HepG2 (cell line): Measurements from ENCODE around the gene RARA. TPM values are rescaled to one million over a fixed set of nuclear protein-coding genes. Genes with fewer than 3 reads are reported as not detected.

Source experiments
- CCDC6 ChIP-seq: sonication (generic); formaldehyde crosslinking; IDR thresholded peaks from 2 replicates; pipeline ENCODE4 v1.8.1; 2022; ENCODE audit warnings: mild to moderate bottlenecking, missing genetic modification reagents, moderate library complexity
- FOSL2 ChIP-seq: sonication (generic); formaldehyde crosslinking; IDR thresholded peaks from 2 replicates; pipeline ENCODE4 v1.4.0; 2020; ENCODE audit warnings: missing genetic modification reagents
- HIVEP1 ChIP-seq: sonication (generic); formaldehyde crosslinking; IDR thresholded peaks from 2 replicates; pipeline ENCODE4 v1.4.0; 2020; ENCODE audit warnings: mild to moderate bottlenecking, missing genetic modification reagents
- KLF11 ChIP-seq: IDR thresholded peaks from 2 replicates; pipeline ENCODE4 v1.6.1; 2016; ENCODE audit warnings: missing compliant biosample characterization
- NFYC ChIP-seq: IDR thresholded peaks from 2 replicates; pipeline ENCODE4 v1.6.1; 2016; ENCODE audit warnings: missing genetic modification reagents, missing compliant biosample characterization
- TOE1 ChIP-seq: sonication (generic); formaldehyde crosslinking; IDR thresholded peaks from 2 replicates; pipeline ENCODE4 v1.4.0; 2020; ENCODE audit warnings: mild to moderate bottlenecking, missing genetic modification reagents
- ZNF44 ChIP-seq: sonication (generic); formaldehyde crosslinking; IDR thresholded peaks from 2 replicates; pipeline ENCODE4 v1.5.1; 2020; ENCODE audit warnings: mild to moderate bottlenecking, missing genetic modification reagents
- polyA plus RNA-seq, 8 experiments: library from polyadenylated mRNA; depleted of rRNA in 3 of 8; stranded (reverse) in 7 of 8; unstranded in 1 of 8; fragments of >200 nt; fragmentation: Illumina TruSeq in 4 of 8; extraction: Trizol in 4 of 8; gene quantifications; 2 replicates each; pipeline versions ENCODE4 v1.2.1 to v1.2.3, GENCODE V29; 2011 to 2016; ENCODE audit warnings: low read depth in 4 of 8, missing spikeins in 1 of 8, mixed read lengths in 1 of 8; ENCODE audit not compliant: insufficient read depth in 1 of 8
- total RNA-seq, 5 experiments: library from RNA; depleted of rRNA; stranded (reverse); fragments of >200 nt; fragmentation: Illumina TruSeq; extraction: Trizol; gene quantifications; 2 replicates each; pipeline ENCODE4 v1.2.3, GENCODE V29; 2016; ENCODE audit warnings: low read depth in 1 of 5
- TF ChIP-seq, protein P1 (sequence below): sonication (generic); formaldehyde crosslinking; IDR thresholded peaks from 2 replicates; pipeline ENCODE4 v1.5.0; 2020; ENCODE audit warnings: mild to moderate bottlenecking, missing genetic modification reagents
- TF ChIP-seq, protein P2 (sequence below): sonication (generic); formaldehyde crosslinking; IDR thresholded peaks from 2 replicates; pipeline ENCODE4 v1.4.0; 2020; ENCODE audit warnings: missing genetic modification reagents, borderline replicate concordance
- TF ChIP-seq, protein P3 (sequence below): sonication (generic); formaldehyde crosslinking; IDR thresholded peaks from 2 replicates; pipeline ENCODE4 v1.5.0; 2020; ENCODE audit warnings: mild to moderate bottlenecking, low read depth, missing genetic modification reagents, borderline replicate concordance
- TF ChIP-seq, protein P4 (sequence below): sonication (generic); formaldehyde crosslinking; IDR thresholded peaks from 2 replicates; pipeline ENCODE4 v1.5.1; 2020; ENCODE audit warnings: mild to moderate bottlenecking, missing genetic modification reagents, moderate library complexity
- TF ChIP-seq, protein P5 (sequence below): sonication (generic); formaldehyde crosslinking; IDR thresholded peaks from 2 replicates; pipeline ENCODE4 v1.9.0; 2022; ENCODE audit warnings: low read depth, missing genetic modification reagents

Gene RARA
- total and polyA plus RNA-seq, 2 of the 13 experiments (the other 11 are each of a cell fraction or from before 2014, with no cell fraction given), result 6.4 to 8.6 TPM

DNA sequence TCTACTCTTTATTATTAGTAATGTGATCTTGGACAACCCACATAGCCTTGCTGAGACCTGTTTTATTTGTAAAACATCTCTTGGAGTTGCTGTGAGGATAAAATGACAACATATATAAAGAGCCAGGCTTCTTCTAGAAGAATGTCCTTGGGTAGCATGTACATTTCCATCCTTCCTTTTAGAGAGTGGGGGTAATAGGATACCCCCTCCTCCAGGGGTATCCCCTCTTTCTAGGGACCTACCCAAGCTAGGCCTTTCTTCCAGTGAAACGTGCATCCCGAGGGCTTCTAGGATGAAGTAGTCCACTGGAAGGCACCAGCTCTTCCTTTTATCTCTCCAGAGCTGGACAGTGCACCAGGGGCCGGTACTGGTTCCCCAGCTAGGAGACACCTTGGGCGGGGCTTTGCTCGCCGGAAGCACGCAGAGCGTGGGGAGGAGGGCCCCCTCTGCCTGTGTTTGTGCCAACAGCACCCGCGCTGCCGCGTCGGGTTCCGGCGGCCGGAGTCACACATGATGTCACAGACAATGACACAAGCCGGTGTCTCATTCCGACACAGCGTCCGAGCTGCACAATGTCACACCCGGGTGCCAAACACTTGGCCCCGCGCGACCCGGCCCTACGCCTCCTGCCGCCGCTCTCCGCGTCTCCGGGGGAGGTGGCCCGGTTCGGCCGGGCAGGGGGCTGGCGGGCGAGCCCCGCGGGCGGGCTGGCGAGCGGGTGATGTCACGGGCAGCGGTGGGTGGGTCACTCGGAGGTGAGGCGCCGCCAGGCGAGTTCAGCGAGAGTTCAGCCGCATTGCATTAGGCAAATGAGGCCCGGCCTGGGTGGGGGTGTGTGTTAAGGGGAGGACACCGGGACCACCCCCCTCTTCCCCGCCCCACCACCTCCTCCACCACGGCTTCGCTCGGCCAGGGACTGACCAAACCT is 32.2 kb downstream of the RARA start (continued):
- TF ChIP-seq, protein P1, sequence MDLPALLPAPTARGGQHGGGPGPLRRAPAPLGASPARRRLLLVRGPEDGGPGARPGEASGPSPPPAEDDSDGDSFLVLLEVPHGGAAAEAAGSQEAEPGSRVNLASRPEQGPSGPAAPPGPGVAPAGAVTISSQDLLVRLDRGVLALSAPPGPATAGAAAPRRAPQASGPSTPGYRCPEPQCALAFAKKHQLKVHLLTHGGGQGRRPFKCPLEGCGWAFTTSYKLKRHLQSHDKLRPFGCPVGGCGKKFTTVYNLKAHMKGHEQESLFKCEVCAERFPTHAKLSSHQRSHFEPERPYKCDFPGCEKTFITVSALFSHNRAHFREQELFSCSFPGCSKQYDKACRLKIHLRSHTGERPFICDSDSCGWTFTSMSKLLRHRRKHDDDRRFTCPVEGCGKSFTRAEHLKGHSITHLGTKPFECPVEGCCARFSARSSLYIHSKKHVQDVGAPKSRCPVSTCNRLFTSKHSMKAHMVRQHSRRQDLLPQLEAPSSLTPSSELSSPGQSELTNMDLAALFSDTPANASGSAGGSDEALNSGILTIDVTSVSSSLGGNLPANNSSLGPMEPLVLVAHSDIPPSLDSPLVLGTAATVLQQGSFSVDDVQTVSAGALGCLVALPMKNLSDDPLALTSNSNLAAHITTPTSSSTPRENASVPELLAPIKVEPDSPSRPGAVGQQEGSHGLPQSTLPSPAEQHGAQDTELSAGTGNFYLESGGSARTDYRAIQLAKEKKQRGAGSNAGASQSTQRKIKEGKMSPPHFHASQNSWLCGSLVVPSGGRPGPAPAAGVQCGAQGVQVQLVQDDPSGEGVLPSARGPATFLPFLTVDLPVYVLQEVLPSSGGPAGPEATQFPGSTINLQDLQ (CRISPR knock-in tag), result no peak; the same call in 1 of the 2 replicates
- peak; percentile 72 for TF ChIP-seq FOSL2 (CRISPR knock-in tag)
- TF ChIP-seq, protein P2, sequence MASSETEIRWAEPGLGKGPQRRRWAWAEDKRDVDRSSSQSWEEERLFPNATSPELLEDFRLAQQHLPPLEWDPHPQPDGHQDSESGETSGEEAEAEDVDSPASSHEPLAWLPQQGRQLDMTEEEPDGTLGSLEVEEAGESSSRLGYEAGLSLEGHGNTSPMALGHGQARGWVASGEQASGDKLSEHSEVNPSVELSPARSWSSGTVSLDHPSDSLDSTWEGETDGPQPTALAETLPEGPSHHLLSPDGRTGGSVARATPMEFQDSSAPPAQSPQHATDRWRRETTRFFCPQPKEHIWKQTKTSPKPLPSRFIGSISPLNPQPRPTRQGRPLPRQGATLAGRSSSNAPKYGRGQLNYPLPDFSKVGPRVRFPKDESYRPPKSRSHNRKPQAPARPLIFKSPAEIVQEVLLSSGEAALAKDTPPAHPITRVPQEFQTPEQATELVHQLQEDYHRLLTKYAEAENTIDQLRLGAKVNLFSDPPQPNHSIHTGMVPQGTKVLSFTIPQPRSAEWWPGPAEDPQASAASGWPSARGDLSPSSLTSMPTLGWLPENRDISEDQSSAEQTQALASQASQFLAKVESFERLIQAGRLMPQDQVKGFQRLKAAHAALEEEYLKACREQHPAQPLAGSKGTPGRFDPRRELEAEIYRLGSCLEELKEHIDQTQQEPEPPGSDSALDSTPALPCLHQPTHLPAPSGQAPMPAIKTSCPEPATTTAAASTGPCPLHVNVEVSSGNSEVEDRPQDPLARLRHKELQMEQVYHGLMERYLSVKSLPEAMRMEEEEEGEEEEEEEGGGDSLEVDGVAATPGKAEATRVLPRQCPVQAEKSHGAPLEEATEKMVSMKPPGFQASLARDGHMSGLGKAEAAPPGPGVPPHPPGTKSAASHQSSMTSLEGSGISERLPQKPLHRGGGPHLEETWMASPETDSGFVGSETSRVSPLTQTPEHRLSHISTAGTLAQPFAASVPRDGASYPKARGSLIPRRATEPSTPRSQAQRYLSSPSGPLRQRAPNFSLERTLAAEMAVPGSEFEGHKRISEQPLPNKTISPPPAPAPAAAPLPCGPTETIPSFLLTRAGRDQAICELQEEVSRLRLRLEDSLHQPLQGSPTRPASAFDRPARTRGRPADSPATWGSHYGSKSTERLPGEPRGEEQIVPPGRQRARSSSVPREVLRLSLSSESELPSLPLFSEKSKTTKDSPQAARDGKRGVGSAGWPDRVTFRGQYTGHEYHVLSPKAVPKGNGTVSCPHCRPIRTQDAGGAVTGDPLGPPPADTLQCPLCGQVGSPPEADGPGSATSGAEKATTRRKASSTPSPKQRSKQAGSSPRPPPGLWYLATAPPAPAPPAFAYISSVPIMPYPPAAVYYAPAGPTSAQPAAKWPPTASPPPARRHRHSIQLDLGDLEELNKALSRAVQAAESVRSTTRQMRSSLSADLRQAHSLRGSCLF (CRISPR knock-in tag), result no peak
- TF ChIP-seq TOE1 (CRISPR knock-in tag), result no peak
- TF ChIP-seq, protein P3, sequence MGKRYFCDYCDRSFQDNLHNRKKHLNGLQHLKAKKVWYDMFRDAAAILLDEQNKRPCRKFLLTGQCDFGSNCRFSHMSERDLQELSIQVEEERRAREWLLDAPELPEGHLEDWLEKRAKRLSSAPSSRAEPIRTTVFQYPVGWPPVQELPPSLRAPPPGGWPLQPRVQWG (CRISPR knock-in tag), result no peak
- TF ChIP-seq CCDC6 (CRISPR knock-in tag), result no peak
- no peak for TF ChIP-seq KLF11 (CRISPR knock-in tag)
- TF ChIP-seq, protein P4, sequence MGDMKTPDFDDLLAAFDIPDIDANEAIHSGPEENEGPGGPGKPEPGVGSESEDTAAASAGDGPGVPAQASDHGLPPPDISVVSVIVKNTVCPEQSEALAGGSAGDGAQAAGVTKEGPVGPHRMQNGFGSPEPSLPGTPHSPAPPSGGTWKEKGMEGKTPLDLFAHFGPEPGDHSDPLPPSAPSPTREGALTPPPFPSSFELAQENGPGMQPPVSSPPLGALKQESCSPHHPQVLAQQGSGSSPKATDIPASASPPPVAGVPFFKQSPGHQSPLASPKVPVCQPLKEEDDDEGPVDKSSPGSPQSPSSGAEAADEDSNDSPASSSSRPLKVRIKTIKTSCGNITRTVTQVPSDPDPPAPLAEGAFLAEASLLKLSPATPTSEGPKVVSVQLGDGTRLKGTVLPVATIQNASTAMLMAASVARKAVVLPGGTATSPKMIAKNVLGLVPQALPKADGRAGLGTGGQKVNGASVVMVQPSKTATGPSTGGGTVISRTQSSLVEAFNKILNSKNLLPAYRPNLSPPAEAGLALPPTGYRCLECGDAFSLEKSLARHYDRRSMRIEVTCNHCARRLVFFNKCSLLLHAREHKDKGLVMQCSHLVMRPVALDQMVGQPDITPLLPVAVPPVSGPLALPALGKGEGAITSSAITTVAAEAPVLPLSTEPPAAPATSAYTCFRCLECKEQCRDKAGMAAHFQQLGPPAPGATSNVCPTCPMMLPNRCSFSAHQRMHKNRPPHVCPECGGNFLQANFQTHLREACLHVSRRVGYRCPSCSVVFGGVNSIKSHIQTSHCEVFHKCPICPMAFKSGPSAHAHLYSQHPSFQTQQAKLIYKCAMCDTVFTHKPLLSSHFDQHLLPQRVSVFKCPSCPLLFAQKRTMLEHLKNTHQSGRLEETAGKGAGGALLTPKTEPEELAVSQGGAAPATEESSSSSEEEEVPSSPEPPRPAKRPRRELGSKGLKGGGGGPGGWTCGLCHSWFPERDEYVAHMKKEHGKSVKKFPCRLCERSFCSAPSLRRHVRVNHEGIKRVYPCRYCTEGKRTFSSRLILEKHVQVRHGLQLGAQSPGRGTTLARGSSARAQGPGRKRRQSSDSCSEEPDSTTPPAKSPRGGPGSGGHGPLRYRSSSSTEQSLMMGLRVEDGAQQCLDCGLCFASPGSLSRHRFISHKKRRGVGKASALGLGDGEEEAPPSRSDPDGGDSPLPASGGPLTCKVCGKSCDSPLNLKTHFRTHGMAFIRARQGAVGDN, result peak; percentile 90
- TF ChIP-seq ZNF44 (CRISPR knock-in tag), result 0 out of 2 replicates have a peak, but pooled peaks have one; percentile 37
- TF ChIP-seq, protein P5, sequence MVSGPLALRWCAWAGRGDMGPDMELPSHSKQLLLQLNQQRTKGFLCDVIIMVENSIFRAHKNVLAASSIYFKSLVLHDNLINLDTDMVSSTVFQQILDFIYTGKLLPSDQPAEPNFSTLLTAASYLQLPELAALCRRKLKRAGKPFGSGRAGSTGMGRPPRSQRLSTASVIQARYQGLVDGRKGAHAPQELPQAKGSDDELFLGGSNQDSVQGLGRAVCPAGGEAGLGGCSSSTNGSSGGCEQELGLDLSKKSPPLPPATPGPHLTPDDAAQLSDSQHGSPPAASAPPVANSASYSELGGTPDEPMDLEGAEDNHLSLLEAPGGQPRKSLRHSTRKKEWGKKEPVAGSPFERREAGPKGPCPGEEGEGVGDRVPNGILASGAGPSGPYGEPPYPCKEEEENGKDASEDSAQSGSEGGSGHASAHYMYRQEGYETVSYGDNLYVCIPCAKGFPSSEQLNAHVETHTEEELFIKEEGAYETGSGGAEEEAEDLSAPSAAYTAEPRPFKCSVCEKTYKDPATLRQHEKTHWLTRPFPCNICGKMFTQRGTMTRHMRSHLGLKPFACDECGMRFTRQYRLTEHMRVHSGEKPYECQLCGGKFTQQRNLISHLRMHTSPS (CRISPR knock-in tag), result no peak; the same call in 1 of the 2 replicates
- TF ChIP-seq HIVEP1 (CRISPR knock-in tag), result peak; percentile 92
- TF ChIP-seq NFYC (CRISPR knock-in tag), result 0 out of 2 replicates have a peak, but pooled peaks have one; percentile 22
